AG20443 (cell line): Measurements from ENCODE around the gene ZNF438.

Experiments used
- DNase-seq: peaks from one replicate; pipeline ENCODE4 v3.0.0; 2012; ENCODE audit warnings: low spot score, mixed read lengths

The ZNF438 gene

DNA sequence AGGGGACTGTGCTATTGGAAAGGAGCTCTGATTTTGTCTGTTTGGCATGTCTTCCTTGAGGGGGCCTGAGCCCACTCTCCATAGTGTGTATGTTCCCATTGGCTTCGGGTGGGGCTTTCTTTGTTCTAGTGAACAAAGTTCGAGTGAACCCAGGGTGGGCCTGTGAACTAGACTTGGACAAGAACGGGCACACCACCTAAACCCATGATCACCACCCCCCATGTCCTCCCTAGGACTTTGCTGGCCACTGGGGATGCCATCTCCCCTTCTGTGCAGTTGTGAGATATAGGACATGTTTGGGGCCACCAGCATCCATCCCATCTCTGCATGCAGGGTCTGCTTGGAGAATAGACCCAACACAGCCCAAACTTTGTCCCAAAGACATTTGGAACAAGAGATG is 206.6 kb downstream of the ZNF438 start:
- no peak for DNase-seq

DNA sequence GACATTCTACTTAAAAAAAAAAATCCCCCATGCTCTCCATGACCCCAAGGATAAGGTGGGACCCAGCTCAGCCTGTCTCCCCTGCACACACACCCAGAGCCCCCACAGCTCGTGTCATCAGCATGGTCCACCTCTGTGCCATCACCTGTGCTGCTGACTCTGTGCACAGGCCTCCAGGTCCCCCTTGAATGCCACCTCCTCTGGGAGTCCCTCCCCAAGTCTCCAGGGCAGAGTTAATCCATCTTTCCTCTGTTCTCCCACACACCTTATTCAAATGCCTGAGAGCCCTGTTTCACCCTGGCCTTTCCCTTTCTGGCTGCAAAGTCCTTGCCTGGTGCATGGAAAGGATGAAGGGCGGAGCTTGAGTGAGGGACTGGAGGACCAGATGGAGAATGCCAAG is 208.0 kb downstream of the ZNF438 start:
- DNase-seq: no peak

DNA sequence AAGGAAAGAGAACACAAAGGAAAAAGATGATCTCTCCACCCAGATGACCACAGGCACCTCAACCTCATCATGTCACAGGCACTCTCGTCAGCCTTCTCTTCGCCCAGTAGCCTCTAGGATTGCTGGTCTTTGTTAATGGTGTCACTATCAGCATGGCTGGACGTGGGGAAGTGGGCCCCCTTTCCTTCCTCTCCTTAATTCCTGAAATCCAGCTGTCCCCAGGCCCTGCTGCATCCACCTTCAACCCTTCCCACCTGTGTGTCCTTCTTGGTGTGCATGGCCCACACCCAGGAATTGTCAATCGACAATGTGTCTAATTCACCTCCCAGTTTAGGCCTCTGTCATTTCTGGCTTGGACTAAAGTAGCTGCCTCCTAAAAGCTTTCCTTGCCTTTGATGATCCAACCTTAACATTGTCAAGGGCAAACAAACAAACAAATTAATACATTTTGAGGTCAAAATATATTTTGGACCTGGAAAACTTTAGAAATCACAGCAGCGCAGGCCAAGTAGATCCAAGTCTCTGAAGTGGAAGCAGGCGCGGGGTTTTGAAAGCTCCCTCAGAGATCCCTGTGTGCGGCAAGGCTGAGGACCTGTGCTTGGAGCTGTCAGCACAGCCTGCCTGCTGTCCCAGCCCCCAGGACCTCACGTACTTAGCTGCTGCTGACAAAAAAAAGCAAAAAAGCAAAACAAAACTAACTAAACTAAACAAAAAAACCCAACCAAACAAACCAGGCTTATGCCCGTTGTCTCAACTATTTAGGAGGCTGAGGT is 208.8 kb downstream of the ZNF438 start:
- no peak for DNase-seq

DNA sequence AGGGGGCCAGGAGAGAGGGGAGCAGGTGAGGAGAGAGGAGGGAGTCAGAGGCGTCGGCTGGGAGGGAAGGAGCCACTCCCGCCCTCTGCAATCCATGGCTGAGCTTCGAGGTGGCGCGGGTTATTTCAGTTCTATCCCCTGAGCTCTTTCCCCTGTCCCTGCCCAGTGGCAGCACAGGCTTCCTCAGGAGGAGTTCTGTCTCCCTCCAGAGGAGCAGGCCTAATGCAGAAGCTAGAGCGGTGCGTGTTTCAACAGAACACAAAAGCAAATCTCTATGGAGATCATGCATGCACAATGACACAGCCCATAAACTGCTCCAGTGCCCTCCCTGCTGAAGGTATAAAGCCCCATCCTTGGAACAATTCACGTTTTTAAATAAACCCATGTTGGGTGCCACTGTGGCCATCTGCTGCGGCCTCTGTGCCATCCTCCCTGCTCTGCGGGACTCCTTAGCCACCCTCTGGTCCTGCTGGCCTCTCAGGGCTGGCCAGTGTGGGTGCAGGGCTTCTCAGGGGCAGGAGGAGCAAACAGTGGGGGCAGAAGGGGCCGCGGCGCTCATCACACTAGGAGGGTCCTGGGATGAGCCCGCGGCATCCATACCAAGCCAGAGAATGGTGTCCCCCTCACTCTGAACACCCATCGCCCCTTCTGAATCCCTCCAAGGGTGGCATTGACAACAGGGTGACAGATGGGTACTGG is 209.5 kb downstream of the ZNF438 start:
- peak; percentile 58 for DNase-seq

DNA sequence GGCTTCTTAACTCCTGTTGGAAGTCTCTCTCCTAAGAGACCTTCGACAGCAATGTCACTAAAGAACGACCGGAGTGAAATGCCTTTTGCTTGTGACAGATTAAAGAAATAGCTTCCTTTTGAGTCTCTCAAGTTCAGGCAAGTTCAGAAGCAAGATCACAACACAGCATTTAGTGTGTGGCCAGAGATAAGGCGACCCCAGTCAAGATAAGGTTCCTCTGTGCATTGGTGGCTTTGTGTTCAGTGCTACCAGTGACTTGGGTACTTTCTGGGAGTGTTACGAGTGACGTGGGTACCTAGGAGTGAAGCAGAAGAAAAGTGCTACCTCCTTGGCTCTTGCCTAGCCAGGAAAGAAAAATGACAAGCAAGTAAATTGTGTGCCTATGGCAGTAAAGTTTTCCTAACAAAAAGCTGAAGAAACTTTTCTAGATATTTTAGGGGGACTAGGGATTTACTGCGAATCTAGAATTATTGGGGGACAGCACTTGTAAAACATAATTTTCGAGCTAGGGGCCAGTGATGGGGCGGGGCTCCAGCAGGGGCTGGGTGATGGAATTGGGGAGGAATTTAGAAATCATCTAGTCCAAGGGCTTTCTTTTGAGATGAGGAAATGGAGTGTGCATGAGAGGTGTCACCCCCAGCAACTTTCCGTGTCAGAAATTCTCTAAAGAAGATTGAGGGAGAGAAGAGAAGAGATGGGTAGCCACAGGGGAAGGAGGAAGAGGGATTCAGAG is 210.2 kb downstream of the ZNF438 start:
- peak; percentile 42 for DNase-seq

DNA sequence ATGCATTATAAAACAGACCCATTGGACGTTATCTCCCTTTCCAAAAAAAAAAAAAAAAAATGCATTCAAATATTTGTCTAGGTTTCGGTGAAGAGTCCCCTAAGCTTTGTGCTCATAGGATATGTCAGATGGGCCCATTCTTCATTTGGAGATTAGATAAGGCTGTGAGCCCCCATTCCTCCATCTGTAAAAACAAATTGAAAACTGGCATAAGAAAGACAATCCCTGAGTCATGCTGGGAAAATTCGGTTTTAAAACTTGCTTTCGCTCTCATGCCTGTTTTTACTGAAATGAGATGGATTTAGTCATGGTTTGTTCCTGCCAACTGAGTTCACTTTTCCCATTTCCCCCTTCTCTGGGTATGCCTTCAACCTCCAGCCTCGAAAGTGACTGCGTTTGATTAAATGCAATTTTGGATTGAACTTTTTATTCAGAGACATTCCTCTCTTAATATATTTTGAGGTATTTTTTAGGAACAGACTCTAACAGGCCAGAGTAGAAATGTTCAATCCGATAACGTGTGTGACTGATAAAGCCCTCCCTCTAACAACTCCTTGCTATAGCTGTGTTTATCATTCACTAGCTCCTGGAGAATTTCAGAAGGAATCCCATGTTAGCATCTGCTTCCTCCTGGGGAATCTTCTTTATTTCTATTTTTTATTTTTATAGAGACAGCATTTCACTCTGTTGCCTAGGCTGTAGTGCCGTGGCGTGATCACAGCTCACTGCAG is 211.2 kb downstream of the ZNF438 start:
- DNase-seq: peak; percentile 78

DNA sequence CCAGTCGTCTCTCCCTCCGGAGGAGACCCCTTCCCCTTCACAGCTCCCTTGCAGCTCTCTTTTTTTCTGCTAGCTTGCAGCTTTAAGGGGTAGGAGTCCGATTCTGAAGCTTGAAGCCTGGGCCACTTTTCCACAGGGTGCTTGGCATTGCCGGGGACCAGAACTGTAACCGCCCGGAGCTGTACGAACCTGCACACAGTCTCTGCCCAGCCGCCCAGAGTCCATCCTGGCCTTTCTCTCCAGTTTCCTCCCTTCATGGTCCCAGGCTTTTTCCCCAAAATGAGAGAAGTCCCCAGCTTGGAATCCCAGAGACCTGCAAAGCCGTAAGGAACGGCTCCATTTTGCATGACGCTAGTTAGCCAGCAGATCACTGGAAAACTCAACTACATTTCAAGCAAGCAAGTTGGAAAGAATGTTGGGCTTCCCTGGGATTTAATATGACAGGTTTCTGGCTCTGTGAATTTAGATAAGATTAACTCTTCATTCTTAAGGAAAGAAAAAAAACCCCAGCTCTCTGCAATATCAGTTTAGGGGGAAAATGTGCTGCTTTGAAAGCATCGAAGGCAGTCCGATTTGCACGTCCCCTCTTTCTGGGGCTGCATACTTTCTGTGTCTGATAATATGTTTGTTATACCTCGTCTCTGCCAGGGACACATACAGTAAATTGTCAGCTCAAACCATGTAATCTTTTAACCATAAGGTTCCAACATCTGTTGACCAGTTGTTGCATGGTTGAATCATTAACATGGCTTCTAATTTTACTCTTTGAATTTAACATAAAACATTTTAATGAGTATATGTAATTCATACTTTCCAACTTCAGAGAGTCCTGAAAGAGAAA is 212.1 kb downstream of the ZNF438 start:
- DNase-seq: peak; percentile 25

DNA sequence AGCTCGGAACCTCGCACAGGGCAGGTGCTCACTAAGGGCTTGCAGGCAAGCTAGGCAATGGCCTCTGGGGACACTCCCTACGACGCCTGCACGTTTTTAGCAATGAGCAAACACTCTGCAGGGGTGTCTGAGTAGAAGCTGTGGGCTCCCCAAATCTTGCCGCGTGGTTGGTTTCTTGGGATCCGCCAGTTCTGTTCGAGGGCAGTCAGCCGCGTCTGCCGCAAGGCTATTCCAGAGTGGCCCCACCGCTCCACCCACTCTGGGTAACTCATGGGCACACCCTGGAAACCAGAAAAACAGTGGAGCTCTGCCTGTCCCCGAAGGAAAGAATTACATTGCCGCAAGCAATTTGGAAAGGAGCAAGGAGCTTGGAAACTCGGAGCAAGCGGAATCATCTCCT is 212.8 kb downstream of the ZNF438 start:
- peak; percentile 75 for DNase-seq

DNA sequence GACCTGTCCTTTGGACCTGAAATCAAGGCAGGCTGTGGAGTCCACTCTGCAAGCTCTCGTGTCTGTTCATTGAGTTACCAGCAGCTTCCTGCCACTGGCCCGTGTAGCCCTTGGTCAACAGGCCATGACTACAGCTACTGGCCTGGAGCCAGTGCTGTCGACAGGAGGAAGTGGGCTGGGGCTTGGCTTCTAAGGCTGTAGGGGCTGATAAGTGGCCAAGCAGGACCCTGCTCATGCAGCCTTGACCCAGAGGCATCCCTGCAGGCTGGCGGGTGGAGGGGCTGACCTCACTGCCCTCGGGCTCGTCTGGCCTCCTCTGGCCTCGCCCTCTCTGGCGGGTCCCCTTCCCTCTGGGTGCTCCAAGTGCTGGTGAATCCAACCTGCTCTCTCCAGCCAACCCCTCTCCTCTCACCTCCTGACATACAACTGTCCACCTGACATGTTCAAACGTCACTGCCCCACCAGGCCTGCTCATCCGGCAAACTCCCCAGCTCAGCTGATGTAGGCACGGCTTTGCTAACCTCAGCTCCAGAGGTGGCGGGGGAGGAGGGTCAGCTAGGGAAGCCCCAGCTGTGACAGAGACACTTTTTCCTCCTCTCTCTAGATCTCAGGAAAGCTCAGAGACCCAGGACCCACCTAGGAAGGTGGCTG is 213.5 kb downstream of the ZNF438 start:
- peak; percentile 36 for DNase-seq

DNA sequence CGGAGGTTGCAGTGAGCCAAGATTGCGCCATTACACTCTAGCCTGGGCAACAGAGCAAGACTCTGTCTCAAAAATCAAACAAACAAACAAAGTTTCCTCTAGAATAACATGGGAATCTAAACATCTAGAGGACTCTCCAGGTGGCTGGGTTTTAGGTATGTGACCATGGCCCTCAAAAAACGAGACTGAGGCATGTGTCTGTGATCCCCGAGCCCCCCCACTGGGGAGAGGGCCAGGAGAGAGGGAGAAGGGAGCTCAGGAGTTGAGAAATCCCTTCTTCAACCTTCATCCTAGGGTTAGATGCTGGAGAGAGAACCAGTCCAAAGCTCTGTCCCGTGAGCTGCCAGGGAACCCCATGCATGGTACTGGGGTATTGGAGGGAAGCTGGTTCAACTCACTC is 214.1 kb downstream of the ZNF438 start:
- no peak for DNase-seq

DNA sequence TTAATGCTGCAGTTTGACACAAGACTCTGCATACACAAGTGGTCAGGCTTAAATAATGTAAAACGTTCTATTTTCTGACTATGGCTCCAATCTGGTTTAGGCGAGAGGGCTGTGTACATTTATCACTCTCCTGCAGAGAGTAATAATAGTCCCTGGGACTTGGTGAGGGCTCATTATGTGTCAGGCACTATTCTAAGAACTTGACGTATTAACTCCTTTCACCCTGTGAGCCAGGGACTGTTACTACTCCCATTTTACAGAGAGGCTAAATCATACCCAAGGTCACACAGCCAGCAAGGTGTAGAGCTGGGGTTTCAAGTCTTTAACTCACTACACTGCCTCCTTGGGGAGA is 214.9 kb downstream of the ZNF438 start:
- DNase-seq: no peak

DNA sequence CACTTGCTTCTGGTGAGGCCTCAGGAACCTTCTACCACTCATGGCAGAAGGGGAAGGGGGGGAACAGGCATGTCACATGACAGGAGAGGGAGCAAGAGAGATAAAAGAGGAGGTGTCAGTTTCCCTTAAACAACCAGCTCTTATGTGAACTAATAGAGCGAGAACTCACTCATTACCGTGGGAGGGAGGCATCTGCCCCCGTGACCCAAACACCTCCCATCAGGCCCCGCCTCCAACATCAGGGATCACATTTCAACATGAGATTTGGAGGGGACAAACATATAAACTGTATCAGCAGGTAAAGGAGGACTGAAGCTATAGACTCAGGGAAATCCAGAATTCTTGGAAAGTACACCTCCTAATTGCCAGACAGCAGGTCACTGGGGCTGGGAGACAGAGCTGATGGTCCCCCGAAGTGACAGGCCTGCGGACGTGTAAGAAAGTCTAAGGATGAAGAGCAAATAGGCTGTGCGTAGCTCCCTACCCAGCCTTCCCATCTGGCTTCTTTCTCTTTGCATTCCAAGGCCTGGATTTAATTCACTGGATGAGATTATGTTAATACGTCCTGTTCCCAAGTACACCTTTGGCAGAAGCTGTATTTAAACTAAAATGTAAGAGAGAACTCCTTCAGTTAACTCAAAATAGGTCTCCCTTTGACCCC is 215.4 kb downstream of the ZNF438 start:
- DNase-seq: no peak

DNA sequence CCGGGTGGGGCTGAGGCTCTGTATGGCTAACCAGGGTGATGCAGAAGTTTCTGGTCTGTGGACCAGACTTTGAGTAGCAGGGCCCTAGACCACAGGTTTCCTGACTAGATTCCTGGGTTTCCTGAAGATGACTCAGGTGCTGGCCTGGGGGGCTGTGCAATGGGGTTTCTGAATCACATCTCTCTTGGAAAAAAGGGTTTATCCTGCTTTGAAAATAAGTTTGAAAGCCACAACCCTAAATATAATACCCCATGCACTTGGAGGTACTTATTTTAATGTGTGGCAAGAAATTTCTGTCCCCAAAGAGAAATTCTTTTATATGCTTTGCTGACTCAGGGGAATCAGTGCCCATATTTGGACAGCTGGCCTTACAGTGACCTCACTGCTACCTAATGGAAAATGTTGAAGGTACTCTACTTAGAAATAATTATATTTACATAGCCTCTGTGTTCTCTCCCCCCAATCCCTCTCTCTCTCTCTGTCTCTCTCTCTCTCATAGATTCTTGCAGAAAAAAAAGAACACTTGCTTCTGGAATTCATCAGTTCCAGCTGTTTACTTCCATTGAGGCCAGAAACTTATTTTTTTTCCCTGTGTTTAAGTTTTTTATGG is 217.7 kb downstream of the ZNF438 start:
- DNase-seq: peak; percentile 68

DNA sequence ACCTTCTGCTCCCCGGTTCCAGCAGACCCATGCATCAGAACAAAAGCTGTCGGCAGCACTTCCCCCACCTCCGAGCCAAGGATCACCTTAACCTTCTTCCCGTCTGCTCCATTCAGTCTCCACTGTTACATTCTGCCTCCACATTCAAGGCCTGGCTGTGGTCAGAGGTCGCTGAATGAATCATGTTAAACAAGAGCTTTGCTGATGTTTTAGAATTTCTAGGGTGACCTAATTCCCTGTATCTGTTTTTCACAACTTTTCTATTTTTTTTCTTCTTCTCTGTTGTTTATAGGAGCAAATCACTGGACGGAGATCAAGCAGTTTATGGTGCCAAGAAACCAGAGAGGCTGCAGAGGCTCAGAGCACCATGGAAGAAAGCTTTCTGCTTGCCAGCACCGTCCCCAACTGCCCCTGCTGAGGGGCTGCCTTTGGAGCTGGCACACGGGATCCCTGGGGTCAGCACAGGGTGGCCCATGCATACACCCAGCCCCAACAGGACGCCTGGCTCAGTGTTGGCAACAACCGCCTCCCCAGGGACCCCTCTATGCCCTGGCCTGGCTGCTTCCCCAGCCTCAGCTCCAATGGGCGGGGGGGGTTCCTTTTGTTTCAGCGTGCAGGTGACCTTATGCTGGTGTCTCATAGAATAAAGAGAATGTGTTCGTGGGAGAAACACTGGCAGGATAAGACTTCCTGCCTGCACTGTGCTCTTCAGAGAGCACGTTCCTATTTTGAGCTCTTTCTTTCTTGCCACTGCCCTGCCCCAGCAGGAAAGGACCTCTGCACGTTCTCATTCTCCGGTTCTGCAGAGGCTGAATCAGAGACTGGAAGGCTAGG is 219.4 kb downstream of the ZNF438 start:
- DNase-seq: peak; percentile 78

DNA sequence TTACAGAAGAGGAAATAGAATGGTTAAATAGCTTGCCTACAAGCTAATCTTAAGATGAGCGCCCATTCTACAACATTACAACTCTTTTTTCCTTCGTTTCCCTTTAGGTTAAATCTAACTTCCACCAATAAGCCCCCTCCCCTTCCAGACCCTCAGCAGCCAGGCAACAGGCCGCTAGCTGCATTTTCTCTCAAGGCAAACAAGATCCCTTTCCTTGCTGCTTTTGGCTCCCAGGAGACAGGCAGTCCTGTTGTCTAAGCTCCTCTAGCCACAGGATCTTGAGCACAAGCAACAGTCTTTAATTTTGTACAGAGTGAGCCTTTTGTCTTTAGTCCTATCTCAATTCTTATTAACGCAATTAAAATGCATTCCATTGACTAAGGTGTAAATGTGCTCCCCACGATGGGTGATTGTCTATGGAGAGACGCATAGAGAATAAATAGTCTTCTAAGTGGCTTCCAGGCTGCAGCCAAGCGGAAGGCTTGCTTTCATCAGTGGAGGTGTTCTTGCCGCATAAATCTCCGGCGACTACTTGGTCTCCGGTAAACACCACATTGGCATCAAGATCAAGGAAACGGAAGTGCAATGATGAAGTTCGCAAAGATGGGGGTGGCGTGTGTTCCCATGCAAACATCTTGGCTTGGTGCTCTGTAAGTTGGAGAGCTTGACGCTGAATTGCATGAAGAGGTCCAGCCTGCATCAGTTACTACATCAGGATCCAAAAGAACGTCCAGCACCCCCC is 220.2 kb downstream of the ZNF438 start:
- no peak for DNase-seq

DNA sequence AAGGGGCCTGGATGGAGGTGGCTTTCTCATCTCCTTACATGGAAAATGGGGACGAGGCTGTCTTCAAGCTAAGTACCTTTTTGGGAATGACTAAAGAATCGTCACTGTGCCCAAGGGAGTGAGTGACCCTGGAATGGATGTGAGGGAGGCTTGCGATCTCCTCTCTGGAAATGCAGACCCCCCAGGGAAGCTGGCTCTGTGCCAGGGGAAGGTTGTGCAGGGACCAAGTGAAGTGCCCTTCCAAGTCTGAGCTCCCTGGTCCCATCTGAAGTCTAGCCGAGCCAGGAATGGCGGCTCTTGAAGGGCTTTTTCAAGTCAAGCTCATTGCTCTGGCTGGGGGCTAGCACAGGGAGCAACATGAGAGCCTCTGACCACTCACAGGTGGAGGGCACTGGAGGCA is 221.2 kb downstream of the ZNF438 start:
- no peak for DNase-seq

DNA sequence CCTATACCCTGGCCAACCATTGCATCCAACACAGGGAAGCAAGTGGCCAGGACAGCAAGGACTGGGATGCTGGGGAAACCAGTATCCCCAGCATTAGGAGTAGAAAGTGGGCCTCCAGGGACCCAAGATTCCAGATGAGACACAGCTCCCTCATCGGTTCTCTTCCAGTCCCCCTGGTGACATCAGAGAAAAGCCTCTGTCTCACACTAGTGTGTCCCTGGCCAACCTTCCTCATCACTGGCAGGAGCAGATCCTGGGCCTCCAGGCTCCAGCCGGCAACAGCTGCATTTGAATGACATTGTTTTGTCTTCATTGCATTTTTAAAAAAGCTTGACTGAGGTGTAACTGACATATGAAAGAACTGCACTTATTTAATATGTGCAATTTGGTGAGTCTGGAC is 224.8 kb downstream of the ZNF438 start:
- no peak for DNase-seq

DNA sequence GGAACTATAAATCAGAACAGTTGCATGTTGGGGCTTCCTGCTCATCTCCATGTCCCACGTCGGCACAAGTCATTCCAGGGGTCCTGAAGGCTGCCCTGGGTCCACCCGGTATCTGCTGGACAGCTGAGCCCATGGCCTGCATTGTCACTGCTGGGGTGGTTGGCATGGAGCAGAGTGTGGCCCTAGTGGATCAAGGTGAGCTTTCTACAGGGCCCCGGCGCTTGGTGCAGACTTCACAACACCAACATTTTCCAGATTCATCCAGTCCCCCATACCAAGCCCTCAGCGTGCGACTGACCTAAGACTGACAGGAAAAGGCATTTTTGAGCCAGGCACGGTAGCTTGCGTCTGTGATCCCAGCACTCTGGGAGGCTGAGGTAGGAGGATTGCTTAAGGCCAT is 226.6 kb downstream of the ZNF438 start:
- DNase-seq: no peak
